COR-L47 (cell line): Measurements from ENCODE around the gene RPL7L1.

Source experiments
- DNase-seq: peaks from one replicate; lab custom pipeline; 2025; lab: John Stamatoyannopoulos, UW

RPL7L1 gene

DNA sequence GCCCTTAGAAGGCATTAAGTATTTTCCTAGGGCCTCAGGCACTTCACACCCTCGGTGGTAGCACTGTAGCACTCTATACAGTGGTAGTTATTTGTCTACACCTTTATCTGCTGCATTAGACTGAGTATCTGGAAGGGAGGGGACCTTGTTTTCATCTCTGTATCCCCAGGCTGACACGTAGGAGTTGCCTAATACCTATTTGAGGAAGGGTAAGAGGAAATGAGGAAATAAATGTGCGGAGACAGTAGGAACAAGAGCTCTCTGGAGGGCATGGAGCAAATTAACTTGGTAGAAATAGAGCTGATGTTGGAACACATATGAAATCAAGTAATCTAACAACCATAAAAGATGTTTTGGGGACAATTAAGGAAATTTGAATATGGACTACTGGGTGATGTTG, 53.8 kb downstream of the RPL7L1 start:
- DNase-seq: no peak

DNA sequence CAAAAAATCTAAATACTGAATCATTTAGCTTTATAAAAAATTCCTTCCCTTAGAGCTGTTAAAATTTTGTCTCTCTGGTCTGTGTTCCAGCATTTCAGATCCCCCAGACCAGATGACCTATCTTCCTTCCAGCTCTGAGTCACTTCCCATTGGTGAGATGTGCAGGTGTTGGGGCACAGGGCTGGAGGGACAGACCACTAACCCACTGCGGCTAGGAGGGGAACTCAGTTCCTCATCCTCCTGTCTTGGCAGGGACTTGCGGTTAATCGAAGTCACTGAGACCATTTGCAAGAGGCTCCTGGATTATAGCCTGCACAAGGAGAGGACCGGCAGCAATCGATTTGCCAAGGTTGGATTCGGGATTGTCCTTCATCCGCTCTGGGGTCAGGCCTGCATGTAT, 55.9 kb downstream of the RPL7L1 start:
- no peak for DNase-seq

DNA sequence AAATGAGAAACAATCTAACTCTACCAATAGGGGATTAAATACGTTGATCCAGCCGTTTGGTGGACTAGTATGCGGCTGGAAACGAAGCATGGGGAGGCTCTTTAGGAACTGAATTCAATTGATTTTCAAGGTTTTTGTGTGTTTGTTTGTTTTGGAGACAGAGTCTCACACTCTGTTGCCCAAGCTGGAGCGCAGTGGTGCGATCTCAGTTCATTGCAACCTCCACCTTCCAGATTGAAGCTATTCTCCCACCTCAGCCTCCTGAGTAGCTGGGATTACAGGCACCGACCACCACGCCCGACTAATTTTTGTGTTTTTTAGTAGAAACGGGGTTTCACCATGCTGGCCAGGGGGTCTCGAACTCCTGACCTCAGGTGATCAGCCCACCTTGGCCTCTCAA, 57.0 kb downstream of the RPL7L1 start:
- no peak for DNase-seq

DNA sequence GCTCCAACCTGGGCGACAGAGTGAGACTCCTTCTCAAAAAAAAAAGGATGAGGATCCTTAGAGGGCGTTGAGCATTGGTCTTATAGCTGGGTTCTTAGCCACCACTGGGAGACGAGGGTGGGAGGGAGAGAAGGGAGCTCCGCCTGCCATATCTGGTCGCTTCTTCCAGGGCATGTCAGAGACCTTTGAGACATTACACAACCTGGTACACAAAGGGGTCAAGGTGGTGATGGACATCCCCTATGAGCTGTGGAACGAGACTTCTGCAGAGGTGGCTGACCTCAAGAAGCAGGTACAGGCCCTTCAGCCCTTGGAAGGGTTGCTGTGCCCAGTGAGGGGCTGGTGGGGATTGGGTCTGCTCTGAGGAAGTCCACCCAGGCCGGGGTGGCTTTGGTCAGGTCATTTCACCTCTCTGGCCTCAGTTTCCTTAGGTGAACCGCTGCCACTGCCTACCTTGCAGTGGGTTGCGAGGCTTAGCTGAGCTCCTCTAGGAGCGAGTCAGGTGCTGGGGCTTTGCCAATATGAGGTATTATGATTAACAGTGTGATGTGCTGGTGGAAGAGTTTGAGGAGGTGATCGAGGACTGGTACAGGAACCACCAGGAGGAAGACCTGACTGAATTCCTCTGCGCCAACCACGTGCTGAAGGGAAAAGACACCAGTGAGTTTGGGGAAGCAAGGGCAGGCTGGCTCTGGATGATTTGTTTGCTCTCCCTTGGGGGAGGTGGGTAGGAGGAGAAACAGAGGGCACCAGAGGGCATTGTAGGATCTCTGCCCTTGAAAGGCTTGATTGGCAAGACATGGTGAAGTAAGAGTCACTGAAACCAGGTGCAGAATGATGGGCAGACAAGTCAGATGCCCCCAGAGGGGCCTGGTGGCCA, 58.4 kb downstream of the RPL7L1 start:
- no peak for DNase-seq

- no peak for DNase-seq
Measured at GRCh38 chr6:42938428-42938796, 59.0 kb downstream of the RPL7L1 start.

DNA sequence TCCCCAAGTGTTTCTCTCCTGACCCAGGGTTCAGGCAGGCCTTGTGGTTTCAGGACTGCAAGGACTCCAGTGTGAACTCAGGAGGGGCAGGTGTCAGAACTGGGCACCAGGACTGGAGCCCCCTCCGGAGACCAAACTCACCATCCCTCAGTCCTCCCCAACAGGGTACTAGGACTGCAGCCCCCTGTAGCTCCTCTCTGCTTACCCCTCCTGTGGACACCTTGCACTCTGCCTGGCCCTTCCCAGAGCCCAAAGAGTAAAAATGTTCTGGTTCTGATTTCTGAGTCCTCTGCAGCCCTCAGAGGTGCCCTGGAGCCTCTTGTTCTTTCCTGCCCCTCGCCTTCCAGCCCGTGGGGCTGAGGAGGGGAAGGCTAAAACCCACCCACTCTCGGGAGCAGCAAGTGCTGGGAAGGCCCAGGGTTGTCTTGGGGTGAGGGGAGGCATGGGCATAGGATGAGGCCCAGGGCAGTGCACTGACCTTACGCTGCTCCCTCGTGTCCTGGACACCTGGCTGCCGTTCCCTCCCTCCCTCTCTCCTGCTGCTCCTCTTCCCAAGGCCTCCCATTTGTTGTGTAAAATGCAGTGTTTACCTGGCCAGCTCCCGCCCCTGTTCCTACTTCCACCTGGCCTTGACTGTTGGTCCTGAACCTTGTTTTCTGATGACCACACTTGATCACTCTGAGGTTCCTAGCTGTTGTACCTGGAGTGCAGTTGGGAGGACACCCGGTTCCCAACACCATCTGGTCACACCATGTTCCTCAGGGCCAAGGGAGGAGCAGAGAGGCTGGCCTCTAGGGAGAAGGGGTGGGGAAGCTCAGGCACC, 59.8 kb downstream of the RPL7L1 start:
- DNase-seq: no peak
